HG03439 (cell line): Measurements from ENCODE around the gene LRMDA.

Source experiments
- ATAC-seq: cut with Tn5 transposase; IDR thresholded peaks from one replicate; pipeline ENCODE4 v1.9.1; 2021; ENCODE audit warnings: mild to moderate bottlenecking, moderate library complexity; ENCODE audit not compliant: unreplicated experiment

The LRMDA gene

DNA sequence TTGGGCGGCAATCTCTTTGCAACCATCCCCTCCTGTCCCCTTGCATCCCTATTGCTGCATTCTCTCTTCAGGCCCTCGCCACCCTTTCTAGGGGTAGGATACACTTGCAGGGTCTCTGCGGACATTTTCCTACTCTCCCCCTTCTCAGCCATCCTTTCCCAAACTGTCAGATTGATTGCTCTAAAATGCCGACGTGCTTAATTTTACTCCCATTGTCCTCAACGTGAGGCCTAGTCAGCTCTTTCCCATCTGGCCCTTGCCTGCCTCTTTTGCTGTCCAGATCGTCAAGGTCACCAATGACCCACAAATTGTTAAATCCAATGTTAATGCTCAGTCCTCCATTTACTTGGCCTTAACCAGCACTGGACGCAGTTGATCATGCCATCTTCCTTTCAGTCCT is 12.7 kb upstream of the LRMDA start:
- ATAC-seq: no peak

GRCh38 chr10:75422913-75423312 is 8.5 kb upstream of the LRMDA start:
- ATAC-seq: no peak

DNA sequence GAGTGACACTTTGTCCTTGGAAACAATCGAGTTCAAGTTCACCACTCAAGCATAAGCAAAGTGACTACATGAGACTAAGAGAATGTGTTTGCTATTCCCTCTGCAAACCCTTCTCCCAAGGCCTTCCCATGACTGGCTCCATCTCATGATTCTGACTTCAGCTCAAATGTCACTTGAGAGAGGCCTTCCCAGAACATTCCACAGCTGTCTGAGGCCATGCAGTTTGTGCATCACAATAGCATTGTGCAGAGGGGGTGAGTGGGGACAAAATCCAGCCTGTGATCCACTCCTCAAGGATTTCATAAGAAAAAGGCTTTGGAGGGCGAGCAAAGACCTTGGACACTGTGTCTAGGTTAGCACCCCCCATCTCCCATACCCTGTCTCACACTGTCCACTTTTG is 6.9 kb upstream of the LRMDA start:
- ATAC-seq: no peak

DNA sequence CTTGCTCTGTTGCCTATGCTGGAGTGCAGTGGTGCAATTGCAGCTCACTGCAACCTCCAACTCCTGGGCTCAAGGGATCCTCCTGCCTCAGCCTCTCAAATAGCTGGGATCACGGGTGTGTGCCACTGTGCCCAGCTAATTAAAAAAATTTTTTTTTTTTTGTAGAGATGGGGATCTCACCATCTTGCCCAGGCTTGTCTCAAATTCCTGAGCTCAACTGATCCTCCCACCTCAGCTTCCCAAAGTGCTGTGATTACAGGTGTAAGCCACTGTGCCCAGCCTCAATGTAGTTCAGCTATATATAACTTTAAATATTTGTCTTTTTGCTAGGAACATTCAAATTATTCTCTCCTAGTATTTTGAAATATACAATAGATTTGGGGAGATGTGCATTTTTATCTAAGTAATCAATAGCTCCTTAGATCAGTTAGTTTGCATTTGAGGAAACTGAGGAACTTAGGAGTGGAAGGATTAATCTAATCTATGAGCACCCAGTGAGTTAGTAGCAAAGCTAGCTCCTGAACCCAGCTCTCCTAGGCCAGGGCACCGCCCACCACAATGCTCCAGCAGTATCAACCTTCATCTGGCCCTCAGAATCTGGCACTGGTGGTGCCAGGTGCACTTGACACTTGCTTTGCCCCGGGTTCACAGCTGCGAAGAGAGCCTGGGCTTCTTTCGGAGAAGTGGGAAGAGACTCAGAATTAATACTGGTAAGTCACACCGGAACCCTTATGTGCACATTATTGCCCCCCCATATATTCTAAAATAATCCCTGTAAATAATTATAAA is 5.9 kb upstream of the LRMDA start:
- ATAC-seq: no peak

DNA sequence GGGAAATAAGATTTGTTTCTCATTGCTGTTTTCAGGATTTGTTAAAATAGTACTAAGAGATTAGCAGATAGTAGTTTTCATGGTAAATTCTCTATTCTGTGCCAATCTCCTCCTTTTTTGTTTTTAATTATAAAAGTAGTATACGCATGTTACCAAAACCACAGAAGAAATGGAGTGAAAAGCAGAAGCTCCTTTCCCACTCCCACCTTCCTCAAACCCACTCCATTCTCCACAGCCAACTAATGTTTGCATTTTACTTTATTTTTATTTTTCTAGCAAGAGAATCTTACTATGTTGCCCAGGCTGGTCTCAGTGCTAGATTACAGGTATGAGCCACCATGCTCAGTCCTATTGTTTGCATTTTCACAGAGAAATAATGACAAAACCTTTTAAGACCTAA is 4.5 kb upstream of the LRMDA start:
- no peak for ATAC-seq

DNA sequence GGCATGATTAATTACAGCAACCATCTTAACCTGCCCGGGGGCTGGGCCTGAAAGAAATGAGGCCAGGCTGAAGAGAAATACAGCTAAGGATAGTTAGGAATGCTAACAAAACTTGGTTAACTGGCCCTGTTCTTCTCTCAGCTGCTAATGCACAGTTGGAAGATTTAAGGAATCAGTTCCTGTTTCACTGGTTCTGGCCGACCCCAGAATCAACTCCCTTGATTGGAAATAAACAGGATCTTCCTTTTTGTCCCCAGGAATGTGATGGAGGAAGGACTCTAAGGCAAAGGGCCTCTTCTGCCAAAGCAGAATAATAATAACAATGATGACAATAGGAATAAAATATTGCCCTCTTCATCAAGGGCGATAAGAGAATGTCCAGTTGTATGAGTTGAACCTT is 3.5 kb upstream of the LRMDA start:
- ATAC-seq: no peak

- ATAC-seq: no peak
Observed at GRCh38 chr10:75428434-75429158, 2.8 kb upstream of the LRMDA start.

GRCh38 chr10:75429159-75429827 is 2.1 kb upstream of the LRMDA start:
- no peak for ATAC-seq

DNA sequence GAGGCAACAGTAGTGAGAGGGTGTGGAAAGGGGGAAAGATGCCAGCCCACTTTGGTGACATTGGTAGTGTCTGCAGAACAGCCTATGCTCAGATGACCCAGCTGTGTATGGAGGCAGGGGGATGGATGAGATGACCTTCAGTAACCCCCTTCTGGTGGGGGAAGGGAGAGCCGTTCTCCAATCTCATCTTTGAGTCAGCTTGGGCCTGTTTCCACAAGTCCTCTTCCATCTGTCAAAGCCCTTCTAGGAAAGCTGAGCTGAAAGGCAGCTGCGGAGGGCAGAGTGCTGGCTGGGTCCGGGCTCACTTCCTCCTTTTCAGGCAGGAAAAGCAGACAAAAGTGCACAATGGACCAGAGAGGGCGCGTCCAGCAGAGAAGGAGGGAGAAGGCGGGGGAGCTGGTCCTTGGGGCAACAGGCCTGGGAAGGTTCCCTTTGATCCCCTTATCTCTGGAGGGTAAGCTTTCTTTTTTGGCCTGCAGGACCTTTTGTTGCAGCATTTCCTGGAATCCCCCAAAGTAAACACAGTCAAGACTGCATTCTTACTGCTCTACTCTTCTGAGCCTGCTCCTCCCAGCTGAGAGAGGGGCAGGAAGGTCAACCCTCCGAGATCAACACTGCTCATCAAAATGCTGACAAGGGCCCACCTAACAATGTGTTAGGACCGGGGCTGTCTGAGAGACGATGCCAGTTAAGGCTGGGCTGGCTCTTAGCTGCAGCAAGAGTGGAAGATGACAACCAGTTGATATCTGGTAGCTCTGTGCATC is 1.2 kb upstream of the LRMDA start:
- ATAC-seq: no peak

- ATAC-seq: no peak
Observed at GRCh38 chr10:75432176-75432575, 752 bp downstream of the LRMDA start.

DNA sequence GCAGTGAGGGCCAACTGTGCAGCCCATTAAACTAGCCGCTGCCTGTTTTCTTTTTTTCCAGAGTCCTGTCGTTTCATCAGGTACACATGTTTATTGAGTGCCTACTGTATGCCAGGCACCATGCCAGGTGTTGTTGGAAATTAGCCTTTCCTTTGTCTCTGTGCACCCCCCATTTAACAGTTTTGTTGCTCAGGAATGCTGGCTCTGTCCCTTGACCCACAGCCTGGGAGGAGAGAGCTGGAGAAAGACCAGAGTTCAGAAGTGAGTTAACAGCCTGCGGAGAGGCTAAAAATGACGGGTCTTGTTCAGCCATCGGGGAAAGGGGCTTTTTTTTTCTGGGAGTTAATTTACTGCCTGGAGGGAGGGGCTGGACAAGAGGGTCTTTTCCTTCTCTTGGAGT is 1.3 kb downstream of the LRMDA start:
- no peak for ATAC-seq

DNA sequence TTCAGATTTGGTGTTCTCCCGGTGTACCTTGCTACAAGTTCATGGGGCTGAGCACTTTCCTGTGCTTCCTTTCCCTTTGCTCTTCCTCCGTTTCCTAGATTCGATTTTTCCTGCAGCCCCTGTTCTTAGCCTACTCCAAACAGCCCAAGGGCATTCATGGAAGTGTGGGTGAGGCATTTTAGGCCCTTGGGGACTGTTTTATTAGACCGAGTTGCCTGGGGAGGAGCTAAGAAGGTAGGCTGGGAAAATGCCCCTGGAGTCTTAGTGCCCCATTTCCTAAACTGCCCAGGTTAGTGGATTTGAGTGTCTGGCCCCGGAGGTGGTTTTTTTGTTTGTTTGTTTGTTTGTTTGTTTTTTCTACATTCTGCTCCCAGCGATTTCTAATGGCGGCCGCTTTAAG is 1.8 kb downstream of the LRMDA start:
- ATAC-seq: no peak

DNA sequence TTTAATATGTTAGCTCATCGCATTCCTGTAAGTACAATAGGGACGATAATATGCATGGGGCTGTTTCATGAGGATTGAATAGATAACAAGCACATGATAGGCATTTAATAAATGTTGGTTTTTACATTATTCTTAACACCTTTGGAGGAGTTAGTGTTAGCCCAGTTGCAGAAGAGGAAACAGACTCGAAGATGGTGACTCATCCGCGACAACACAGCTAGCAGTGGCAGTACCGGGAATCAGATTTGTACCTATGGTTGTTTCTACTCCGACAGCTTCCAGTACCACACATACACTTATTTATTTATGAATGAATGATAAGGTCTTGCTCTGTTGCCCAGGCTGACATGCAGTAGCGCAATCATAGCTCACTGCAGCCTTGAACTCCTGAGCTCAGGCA is 2.9 kb downstream of the LRMDA start:
- ATAC-seq: no peak

- ATAC-seq: no peak
Observed at GRCh38 chr10:75435291-75435690, 3.9 kb downstream of the LRMDA start.

DNA sequence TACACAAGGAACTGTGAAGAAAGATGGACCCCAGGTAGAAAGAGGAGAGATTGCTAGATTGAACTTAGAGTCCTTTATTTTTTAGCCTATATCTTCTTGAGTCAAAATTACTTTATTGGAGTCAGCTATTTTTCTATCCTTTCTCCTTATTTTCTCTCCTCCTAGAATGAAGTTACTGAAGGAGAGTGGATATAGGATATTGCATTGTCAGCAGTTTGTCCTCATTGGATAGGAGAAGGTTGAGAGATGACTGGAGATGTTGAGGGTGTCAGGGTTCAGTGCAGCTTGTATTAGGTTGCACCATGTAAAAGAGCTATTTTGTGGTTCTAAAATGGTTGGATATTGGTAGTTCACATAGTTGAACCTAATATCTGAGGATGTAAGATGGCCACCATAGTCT is 5.5 kb downstream of the LRMDA start:
- no peak for ATAC-seq

- ATAC-seq: no peak
Observed at GRCh38 chr10:75437693-75438092, 6.3 kb downstream of the LRMDA start.

- no peak for ATAC-seq
Observed at GRCh38 chr10:75438275-75438674, 6.9 kb downstream of the LRMDA start.

DNA sequence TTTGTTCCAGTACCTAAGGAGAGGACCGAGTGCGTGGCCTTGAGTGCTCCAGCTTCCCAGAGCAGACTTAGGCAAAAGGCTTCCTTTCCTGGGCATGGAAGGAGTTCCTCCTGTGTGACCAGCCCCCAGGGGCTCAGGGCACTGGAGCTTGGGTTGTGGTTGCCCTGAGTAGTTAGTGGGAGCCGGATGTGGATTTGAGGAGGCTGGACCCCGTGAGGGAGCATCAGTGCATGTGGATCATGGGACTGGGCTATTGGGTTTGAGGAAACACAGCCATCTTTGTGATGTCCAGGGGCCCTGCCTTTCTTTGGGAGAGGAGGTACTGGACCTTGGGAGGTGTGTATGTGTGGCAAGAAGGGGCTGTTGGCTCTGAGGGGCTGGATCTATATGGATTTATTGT is 8.4 kb downstream of the LRMDA start:
- no peak for ATAC-seq

- ATAC-seq: no peak
Observed at GRCh38 chr10:75440271-75440793, 8.9 kb downstream of the LRMDA start.

DNA sequence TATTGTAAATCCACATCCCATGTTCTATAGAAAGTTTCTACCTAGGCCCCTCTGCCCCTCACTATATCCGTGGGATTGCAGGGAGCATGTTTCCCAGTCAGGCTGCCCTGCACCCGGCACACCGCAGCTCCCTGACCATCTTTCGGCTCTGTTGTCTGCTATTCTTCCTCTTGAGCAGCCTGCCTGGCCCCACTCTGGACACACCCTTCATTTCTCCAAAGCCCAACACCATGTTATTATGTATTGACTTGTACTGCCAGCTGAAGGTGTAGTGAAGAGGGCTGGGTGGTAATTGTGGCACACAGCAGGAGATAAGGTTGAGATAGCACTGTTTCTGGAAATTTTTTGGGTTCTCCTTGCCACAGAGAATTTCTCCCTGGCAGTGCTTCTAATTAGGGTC is 9.8 kb downstream of the LRMDA start:
- no peak for ATAC-seq

DNA sequence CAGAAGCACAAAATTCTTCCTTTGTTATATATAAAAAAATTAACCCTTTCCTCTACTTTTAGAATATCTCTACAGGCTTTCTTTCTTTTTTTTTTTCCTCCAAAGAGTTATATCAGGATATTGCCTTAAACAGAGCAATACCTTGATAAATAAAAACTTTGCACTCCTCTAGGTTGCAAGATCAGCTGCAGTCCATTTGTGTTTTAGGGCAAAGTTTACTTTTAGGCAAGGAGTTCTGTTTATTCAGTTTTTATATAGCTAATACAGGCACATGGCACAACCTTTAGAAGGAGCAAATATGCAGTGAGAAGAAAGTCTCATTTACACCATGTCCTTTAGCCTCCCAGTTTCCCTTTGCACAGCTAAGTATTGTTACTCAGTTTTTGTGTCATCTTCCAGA is 10.3 kb downstream of the LRMDA start:
- ATAC-seq: no peak
